ENCODE results near the gene FOXJ3.

Gene FOXJ3

DNA sequence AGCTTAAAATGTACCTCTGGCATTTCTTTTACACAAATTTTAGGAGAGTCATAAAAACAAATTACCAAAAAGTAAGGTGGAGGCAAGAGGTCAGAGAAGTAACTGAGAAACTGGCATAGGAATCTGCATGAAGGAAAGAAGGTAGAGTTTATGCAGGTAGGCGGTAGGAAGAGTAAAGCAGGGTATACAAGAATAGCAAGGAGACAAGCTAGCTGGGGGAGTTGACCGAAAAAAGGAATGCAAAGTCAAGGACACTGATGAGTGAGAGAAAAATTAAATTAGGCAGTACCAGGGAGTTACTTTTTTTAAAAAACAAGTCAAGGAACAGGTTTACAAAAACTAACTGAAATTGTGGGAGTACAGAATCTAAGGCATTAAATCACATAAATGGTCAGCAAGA is 56.0 kb downstream of the FOXJ3 start:
- TF ChIP-seq, protein P1, sequence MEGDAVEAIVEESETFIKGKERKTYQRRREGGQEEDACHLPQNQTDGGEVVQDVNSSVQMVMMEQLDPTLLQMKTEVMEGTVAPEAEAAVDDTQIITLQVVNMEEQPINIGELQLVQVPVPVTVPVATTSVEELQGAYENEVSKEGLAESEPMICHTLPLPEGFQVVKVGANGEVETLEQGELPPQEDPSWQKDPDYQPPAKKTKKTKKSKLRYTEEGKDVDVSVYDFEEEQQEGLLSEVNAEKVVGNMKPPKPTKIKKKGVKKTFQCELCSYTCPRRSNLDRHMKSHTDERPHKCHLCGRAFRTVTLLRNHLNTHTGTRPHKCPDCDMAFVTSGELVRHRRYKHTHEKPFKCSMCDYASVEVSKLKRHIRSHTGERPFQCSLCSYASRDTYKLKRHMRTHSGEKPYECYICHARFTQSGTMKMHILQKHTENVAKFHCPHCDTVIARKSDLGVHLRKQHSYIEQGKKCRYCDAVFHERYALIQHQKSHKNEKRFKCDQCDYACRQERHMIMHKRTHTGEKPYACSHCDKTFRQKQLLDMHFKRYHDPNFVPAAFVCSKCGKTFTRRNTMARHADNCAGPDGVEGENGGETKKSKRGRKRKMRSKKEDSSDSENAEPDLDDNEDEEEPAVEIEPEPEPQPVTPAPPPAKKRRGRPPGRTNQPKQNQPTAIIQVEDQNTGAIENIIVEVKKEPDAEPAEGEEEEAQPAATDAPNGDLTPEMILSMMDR (IDR thresholded peaks at IDR 0.05) = no peak
- H3K4me3 ChIP-seq (ENCODE audit: low read depth in 1 of 2, low read length in 1 of 2) = no peak overlapping the region
- H3K27me3 ChIP-seq = no peaks in the 10 kb centered on the region
- no peaks in the 10 kb centered on the region for H3K9me3 ChIP-seq
- H3K4me1 ChIP-seq (ENCODE audit: control insufficient read depth in 1 of 2, insufficient read depth in 1 of 2, low read depth in 1 of 2, low read length in 1 of 2) = no peaks in the 10 kb centered on the region
- peaks cover 13% of the 10 kb centered on the region for H3K36me3 ChIP-seq
- no peak overlapping the region for H3K27ac ChIP-seq

DNA sequence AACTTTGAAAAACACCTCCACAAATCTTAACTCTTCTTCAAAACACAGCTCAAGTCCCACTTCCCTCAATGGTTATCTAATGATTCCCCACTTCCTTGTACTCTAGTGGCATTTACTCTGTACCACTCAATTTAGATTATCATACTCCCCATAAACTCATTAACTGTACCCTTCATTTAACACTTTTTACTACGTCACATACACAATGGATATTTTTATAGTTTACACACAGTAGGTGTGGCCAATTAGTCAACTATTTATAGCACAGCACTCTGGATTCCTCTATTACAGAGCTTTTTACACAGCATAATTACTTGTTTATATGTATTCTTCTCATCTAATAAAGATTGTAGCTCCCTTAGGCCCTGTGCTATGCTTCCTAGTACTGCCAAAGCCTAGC is 62.1 kb downstream of the FOXJ3 start:
- TF ChIP-seq, protein P1 (IDR thresholded peaks at IDR 0.05) = no peak
- H3K4me3 ChIP-seq (ENCODE audit: low read depth in 1 of 2, low read length in 1 of 2) = no peak overlapping the region
- no peaks in the 10 kb centered on the region for H3K4me1 ChIP-seq (ENCODE audit: control insufficient read depth in 1 of 2, insufficient read depth in 1 of 2, low read depth in 1 of 2, low read length in 1 of 2)
- H3K27ac ChIP-seq = no peak overlapping the region
- H3K27me3 ChIP-seq = no peaks in the 10 kb centered on the region
- H3K36me3 ChIP-seq = peaks cover 13% of the 10 kb centered on the region
- H3K9me3 ChIP-seq = no peaks in the 10 kb centered on the region

DNA sequence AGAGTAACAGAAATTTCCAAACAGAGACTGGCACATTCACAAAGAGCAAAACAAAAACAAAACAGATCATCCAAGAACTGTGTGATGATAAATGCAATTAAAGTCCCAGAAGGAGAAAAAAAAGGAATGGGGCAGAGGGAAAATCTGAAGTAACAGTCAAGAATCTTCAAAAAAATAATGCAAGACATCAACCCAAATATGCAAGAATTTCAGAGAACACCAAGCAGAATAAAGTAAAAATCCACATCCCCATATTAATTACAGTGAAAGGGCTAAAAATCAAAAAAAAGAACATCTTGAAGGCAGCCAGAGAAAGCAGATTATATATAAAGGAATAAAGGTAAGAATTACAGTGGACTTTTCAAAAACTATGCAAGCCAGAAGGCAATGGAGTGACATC is 67.1 kb downstream of the FOXJ3 start:
- no peak overlapping the region for H3K4me3 ChIP-seq (ENCODE audit: low read depth in 1 of 2, low read length in 1 of 2)
- H3K27ac ChIP-seq = no peak overlapping the region
- H3K4me1 ChIP-seq (ENCODE audit: control insufficient read depth in 1 of 2, insufficient read depth in 1 of 2, low read depth in 1 of 2, low read length in 1 of 2) = no peaks in the 10 kb centered on the region
- TF ChIP-seq, protein P1 (IDR thresholded peaks at IDR 0.05) = no peak
- no peaks in the 10 kb centered on the region for H3K27me3 ChIP-seq
- peaks cover 9% of the 10 kb centered on the region for H3K36me3 ChIP-seq
- H3K9me3 ChIP-seq = no peaks in the 10 kb centered on the region

DNA sequence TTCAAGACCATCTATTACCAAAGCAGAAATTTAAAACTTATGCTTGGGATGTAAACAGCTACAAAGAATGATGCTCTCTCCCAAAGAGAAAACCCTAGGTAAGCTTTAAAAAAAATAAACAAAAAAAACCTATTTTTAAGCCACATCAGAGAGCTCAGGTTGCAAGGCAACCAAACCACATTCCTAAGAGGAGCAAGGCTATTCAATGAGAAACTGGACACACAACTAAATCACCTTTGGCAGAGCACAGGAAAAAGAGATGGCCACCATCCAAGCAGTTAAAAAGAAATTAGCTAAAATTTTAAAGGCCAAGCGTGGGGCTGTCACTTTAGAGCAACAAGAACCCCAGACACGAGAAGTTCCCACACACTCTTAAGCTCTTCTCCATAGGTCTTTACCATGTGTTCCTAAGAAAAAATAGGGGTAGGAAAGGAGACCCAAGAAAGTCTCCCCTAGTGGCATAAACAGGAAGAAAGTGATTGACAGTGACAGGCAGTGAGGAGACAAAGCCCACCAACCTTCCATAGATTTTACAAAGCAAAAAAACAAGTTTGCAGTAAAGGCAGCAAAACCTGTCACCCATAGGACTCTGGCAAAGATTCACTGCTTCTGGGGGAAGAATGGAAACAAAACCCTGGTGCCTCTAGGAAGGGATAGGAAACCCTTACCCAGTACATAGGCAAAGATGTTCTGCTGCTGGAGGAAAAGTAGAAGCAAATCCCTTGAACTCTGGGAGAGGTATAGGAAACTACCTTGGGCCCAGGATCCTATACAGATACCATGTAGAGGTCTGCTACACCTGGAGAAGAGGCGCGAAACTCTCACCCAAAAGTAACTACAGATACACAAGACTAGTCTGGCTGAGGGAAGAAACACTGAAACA is 68.5 kb downstream of the FOXJ3 start:
- no peak overlapping the region for H3K4me3 ChIP-seq (ENCODE audit: low read depth in 1 of 2, low read length in 1 of 2)
- H3K36me3 ChIP-seq = peaks cover 9% of the 10 kb centered on the region
- H3K9me3 ChIP-seq = no peaks in the 10 kb centered on the region
- H3K4me1 ChIP-seq (ENCODE audit: control insufficient read depth in 1 of 2, insufficient read depth in 1 of 2, low read depth in 1 of 2, low read length in 1 of 2) = no peaks in the 10 kb centered on the region
- no peak overlapping the region for H3K27ac ChIP-seq
- TF ChIP-seq, protein P1 (IDR thresholded peaks at IDR 0.05) = no peak
- no peaks in the 10 kb centered on the region for H3K27me3 ChIP-seq

DNA sequence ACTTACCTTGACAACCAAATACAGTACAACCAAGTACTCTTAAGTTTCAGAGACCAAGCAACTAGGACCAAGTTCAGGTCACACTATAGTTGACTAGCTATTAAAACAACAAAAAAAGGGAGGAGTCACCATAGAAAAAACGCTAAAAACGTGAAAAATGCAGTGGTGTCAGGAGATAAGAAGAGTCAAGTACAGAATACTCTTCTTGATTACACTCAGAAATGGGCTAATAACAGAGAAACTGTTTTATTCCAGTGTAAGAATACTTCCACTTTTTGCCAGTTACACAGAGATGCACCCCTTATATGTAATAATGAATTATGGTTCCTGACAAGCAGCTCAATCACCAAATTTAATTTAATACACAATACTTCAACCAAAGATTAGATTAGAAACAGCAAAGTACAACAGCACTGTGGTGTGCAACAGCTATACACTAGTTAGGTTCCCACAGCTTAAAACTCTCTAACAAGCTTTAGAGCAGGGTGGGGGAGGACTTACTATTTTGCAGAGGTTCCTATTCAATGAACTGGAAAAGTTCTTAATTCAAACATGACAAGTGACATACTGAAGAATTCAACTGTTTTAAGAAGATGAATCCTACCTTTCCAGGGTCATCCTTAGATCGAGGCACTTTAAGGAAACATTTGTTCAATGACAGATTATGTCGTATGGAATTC is 70.4 kb downstream of the FOXJ3 start:
- no peaks in the 10 kb centered on the region for H3K27me3 ChIP-seq
- peaks cover 9% of the 10 kb centered on the region for H3K36me3 ChIP-seq
- TF ChIP-seq, protein P1 (IDR thresholded peaks at IDR 0.05) = no peak
- H3K4me1 ChIP-seq (ENCODE audit: control insufficient read depth in 1 of 2, insufficient read depth in 1 of 2, low read depth in 1 of 2, low read length in 1 of 2) = no peaks in the 10 kb centered on the region
- no peak overlapping the region for H3K4me3 ChIP-seq (ENCODE audit: low read depth in 1 of 2, low read length in 1 of 2)
- no peak overlapping the region for H3K27ac ChIP-seq
- no peaks in the 10 kb centered on the region for H3K9me3 ChIP-seq

Data from neutrophil (primary cell).